ENCODE results near the gene PIGL.

PIGL gene

GRCh38 chr17:16286009-16286946, 69.3 kb downstream of the PIGL start:
- TF ChIP-seq EZH2 (IDR thresholded peaks at IDR 0.05; ENCODE audit: borderline replicate concordance, low read depth, low read length, severe bottlenecking), result no peak
- TF ChIP-seq, protein P1, sequence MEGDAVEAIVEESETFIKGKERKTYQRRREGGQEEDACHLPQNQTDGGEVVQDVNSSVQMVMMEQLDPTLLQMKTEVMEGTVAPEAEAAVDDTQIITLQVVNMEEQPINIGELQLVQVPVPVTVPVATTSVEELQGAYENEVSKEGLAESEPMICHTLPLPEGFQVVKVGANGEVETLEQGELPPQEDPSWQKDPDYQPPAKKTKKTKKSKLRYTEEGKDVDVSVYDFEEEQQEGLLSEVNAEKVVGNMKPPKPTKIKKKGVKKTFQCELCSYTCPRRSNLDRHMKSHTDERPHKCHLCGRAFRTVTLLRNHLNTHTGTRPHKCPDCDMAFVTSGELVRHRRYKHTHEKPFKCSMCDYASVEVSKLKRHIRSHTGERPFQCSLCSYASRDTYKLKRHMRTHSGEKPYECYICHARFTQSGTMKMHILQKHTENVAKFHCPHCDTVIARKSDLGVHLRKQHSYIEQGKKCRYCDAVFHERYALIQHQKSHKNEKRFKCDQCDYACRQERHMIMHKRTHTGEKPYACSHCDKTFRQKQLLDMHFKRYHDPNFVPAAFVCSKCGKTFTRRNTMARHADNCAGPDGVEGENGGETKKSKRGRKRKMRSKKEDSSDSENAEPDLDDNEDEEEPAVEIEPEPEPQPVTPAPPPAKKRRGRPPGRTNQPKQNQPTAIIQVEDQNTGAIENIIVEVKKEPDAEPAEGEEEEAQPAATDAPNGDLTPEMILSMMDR (IDR thresholded peaks at IDR 0.05; ENCODE audit: borderline replicate concordance, extremely low read depth, low read length, poor library complexity, severe bottlenecking), result no peak
- ATAC-seq (ENCODE audit: insufficient read depth, low read depth), result peak; percentile 87
- no peaks in the 10 kb centered on the region for H3K9me3 ChIP-seq (ENCODE audit: insufficient read depth, low read length, severe bottlenecking)
- peaks cover 4% of the 10 kb centered on the region for H3K36me3 ChIP-seq (ENCODE audit: insufficient read depth, low read length)
- no peak overlapping the region for H3K9ac ChIP-seq (ENCODE audit: low read depth, low read length)
- H3K4me3 ChIP-seq (ENCODE audit: low read depth in 1 of 2, low read length in 2 of 2), result no peak overlapping the region
- no peak overlapping the region for H3K27ac ChIP-seq (ENCODE audit: low read length)
- H4K20me1 ChIP-seq (ENCODE audit: insufficient read depth, low read length), result no peaks in the 10 kb centered on the region
- DNase-seq, result peak; percentile 43
- H3K27me3 ChIP-seq (ENCODE audit: insufficient read depth, low read length, poor library complexity), result no peaks in the 10 kb centered on the region
- H2AFZ ChIP-seq (ENCODE audit: low read depth, low read length), result no peak overlapping the region
- H3K4me1 ChIP-seq (ENCODE audit: insufficient read depth, low read length), result no peaks in the 10 kb centered on the region
- no peaks in the 10 kb centered on the region for H3K79me2 ChIP-seq (ENCODE audit: insufficient read depth, low read length)
- H3K4me2 ChIP-seq (ENCODE audit: insufficient read depth, low read length), result no peak overlapping the region

GRCh38 chr17:16286947-16287562, 70.0 kb downstream of the PIGL start:
- Histone ChIP-seq H3K36me3 (ENCODE audit: insufficient read depth, low read length) (peaks cover 4% of the 10 kb centered on the region), H3K4me2 (ENCODE audit: insufficient read depth, low read length) (no peak overlapping the region), H3K4me3 (ENCODE audit: low read depth in 1 of 2, low read length in 2 of 2) (no peak overlapping the region), H3K27ac (ENCODE audit: low read length) (no peak overlapping the region), H3K27me3 (ENCODE audit: insufficient read depth, low read length, poor library complexity) (no peaks in the 10 kb centered on the region), H3K79me2 (ENCODE audit: insufficient read depth, low read length) (no peaks in the 10 kb centered on the region), H3K9me3 (ENCODE audit: insufficient read depth, low read length, severe bottlenecking) (no peaks in the 10 kb centered on the region), H3K9ac (ENCODE audit: low read depth, low read length) (no peak overlapping the region), H4K20me1 (ENCODE audit: insufficient read depth, low read length) (no peaks in the 10 kb centered on the region), H2AFZ (ENCODE audit: low read depth, low read length) (no peak overlapping the region), H3K4me1 (ENCODE audit: insufficient read depth, low read length) (no peaks in the 10 kb centered on the region)
- DNase-seq, result no peak
- no peak for ATAC-seq (ENCODE audit: insufficient read depth, low read depth)
- no peak for TF ChIP-seq EZH2 (IDR thresholded peaks at IDR 0.05; ENCODE audit: borderline replicate concordance, low read depth, low read length, severe bottlenecking)
- TF ChIP-seq, protein P1 (IDR thresholded peaks at IDR 0.05; ENCODE audit: borderline replicate concordance, extremely low read depth, low read length, poor library complexity, severe bottlenecking), result no peak

DNA sequence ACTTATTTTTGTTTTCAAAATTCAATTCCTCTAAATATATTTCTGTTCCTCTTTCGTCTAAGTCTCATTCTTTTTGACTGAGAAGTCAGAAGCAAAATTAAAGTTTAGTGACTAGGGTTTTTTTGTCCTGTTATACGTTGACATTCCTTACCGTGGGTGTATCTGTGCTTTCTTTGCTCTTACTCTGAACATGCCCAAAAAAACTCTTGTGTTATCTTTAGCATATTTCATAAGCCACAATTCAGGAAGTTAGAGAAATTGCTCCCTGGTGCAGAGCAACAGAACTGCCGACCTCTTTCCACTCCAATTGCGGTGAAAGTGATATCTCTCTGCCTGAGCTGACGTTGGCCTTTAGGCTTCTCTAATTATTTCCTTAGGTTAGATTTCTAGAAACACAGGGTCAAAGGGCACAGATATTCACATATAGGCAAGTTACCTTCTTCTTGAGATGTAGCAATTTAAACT, 70.6 kb downstream of the PIGL start:
- no peak overlapping the region for H3K27ac ChIP-seq (ENCODE audit: low read length)
- H3K36me3 ChIP-seq (ENCODE audit: insufficient read depth, low read length), result peaks cover 4% of the 10 kb centered on the region
- no peaks in the 10 kb centered on the region for H4K20me1 ChIP-seq (ENCODE audit: insufficient read depth, low read length)
- DNase-seq, result no peak
- H3K4me3 ChIP-seq (ENCODE audit: low read depth in 1 of 2, low read length in 2 of 2), result no peak overlapping the region
- no peaks in the 10 kb centered on the region for H3K27me3 ChIP-seq (ENCODE audit: insufficient read depth, low read length, poor library complexity)
- no peaks in the 10 kb centered on the region for H3K4me1 ChIP-seq (ENCODE audit: insufficient read depth, low read length)
- H3K4me2 ChIP-seq (ENCODE audit: insufficient read depth, low read length), result no peak overlapping the region
- H3K9me3 ChIP-seq (ENCODE audit: insufficient read depth, low read length, severe bottlenecking), result no peaks in the 10 kb centered on the region
- H3K79me2 ChIP-seq (ENCODE audit: insufficient read depth, low read length), result no peaks in the 10 kb centered on the region
- ATAC-seq (ENCODE audit: insufficient read depth, low read depth), result no peak
- no peak overlapping the region for H2AFZ ChIP-seq (ENCODE audit: low read depth, low read length)
- no peak overlapping the region for H3K9ac ChIP-seq (ENCODE audit: low read depth, low read length)
- TF ChIP-seq EZH2 (IDR thresholded peaks at IDR 0.05; ENCODE audit: borderline replicate concordance, low read depth, low read length, severe bottlenecking), result no peak
- TF ChIP-seq, protein P1 (IDR thresholded peaks at IDR 0.05; ENCODE audit: borderline replicate concordance, extremely low read depth, low read length, poor library complexity, severe bottlenecking), result no peak
